PC-9 (cell line): ENCODE measurements around the gene MAST1.

ENCODE experiments used
- CTCF ChIP-seq: fragments of 200-600 bp; sonication (generic); conservative IDR thresholded peaks from 2 replicates; pipeline ENCODE4 v1.6.1; 2017; ENCODE audit warnings: mixed run types, antibody characterized with exemption, mild to moderate bottlenecking, moderate library complexity
- EZH2 ChIP-seq: fragments of 200-600 bp; sonication (generic); IDR thresholded peaks from 2 replicates; pipeline ENCODE4 v1.8.0; 2017; ENCODE audit warnings: antibody characterized with exemption, low read depth

DNA sequence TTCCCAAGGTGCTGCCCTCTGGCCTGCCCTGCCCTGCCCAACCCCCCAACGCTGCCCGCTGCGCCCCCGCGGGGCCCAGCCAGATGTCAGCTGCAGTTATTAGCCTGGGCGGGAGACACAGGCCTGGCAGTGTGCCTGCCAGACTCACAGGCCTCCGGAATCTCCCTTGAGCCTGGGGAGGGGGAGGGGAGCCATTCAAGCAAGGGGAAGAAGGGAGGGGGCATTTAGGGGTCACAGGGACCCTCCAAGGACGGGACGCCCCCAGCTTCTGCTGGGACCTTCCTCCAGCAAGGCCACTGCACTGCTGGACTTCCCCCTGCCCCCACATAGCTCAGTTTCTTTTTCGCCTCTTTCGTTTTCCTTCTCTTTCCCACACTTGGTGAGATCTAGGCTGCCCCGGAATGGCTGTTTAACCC lies 49.6 kb upstream of the MAST1 start:
- TF ChIP-seq CTCF (0 out of 2 replicates have a peak, but pooled peaks have one; percentile 4), EZH2 (no peak)
